DMS 273 (cell line): ENCODE data around the gene CCDC93.
"Not testable (repeated sequence)": the region's sequence is repeated elsewhere in the genome, so short reads cannot be mapped to it uniquely, and the experiment has no call there.

Experiments
- DNase-seq: peaks from one replicate; lab custom pipeline; 2025; ENCODE audit not compliant: unreplicated experiment; lab: John Stamatoyannopoulos, UW

CCDC93 gene

GRCh38 chr2:117957616-117958015 lies 56.3 kb downstream of the CCDC93 start:
- DNase-seq: no peak

GRCh38 chr2:117956036-117956796 lies 57.7 kb downstream of the CCDC93 start:
- no peak for DNase-seq

- no peak for DNase-seq
These were observed 60.6 kb downstream of the CCDC93 start for GRCh38 chr2:117953231-117953630.

- no peak for DNase-seq
These were observed 61.2 kb downstream of the CCDC93 start for GRCh38 chr2:117952701-117953100.

- DNase-seq: no peak
These were observed 61.6 kb downstream of the CCDC93 start for GRCh38 chr2:117952228-117952627.

GRCh38 chr2:117949806-117950205 lies 64.1 kb downstream of the CCDC93 start:
- no peak for DNase-seq

- no peak for DNase-seq
These were observed 65.3 kb downstream of the CCDC93 start for GRCh38 chr2:117948615-117949014.

GRCh38 chr2:117945296-117945695 lies 68.6 kb downstream of the CCDC93 start:
- no peak for DNase-seq

GRCh38 chr2:117944816-117945215 lies 69.1 kb downstream of the CCDC93 start:
- DNase-seq: no peak

GRCh38 chr2:117943013-117943672 lies 70.7 kb downstream of the CCDC93 start:
- no peak for DNase-seq

GRCh38 chr2:117942551-117942950 lies 71.3 kb downstream of the CCDC93 start:
- no peak for DNase-seq

- DNase-seq: no peak
These were observed 72.2 kb downstream of the CCDC93 start for GRCh38 chr2:117941693-117942092.

- no peak for DNase-seq
These were observed 73.4 kb downstream of the CCDC93 start for GRCh38 chr2:117940436-117940835.

GRCh38 chr2:117938611-117939010 lies 75.3 kb downstream of the CCDC93 start:
- DNase-seq: no peak

- DNase-seq: no peak
These were observed 76.9 kb downstream of the CCDC93 start for GRCh38 chr2:117936871-117937428.

GRCh38 chr2:117935954-117936353 lies 77.9 kb downstream of the CCDC93 start:
- DNase-seq: no peak

GRCh38 chr2:117935456-117935855 lies 78.4 kb downstream of the CCDC93 start:
- DNase-seq: no peak

- DNase-seq: no peak
These were observed 80.0 kb downstream of the CCDC93 start for GRCh38 chr2:117933884-117934354.

GRCh38 chr2:117931978-117932377 lies 81.9 kb downstream of the CCDC93 start:
- DNase-seq: no peak

GRCh38 chr2:117931266-117931665 lies 82.6 kb downstream of the CCDC93 start:
- DNase-seq: no peak

GRCh38 chr2:117930775-117931174 lies 83.1 kb downstream of the CCDC93 start:
- DNase-seq: no peak

GRCh38 chr2:117923471-117923870 lies 90.4 kb downstream of the CCDC93 start:
- not testable (repeated sequence) for DNase-seq
